Progenitor cell of endocrine pancreas (in vitro differentiated cells): ENCODE measurements around the gene SP3. TPM values are rescaled to one million over a fixed set of nuclear protein-coding genes. Genes with fewer than 3 reads are reported as not detected.

Experiments used
- DNase-seq: peaks from one replicate; pipeline ENCODE4 v3.0.0; 2021; ENCODE audit warnings: low spot score; ENCODE audit not compliant: unreplicated experiment
- H3K27ac Mint-ChIP-seq: 2 replicates; pipeline ENCODE4 v1.8.0; 2021; ENCODE audit warnings: mild to moderate bottlenecking, moderate library complexity, mixed read lengths
- H3K27me3 Mint-ChIP-seq: 2 replicates; pipeline ENCODE4 v1.8.0; 2021; ENCODE audit warnings: mixed read lengths
- H3K36me3 Mint-ChIP-seq: 2 replicates; pipeline ENCODE4 v1.8.0; 2022; ENCODE audit warnings: mixed read lengths; ENCODE audit not compliant: insufficient read depth
- H3K4me1 Mint-ChIP-seq: 2 replicates; pipeline ENCODE4 v1.8.0; 2021; ENCODE audit warnings: low read depth, mixed read lengths
- H3K4me3 Mint-ChIP-seq: 2 replicates; pipeline ENCODE4 v1.8.0; 2021; ENCODE audit warnings: low read depth, mild to moderate bottlenecking, moderate library complexity, mixed read lengths
- H3K9me3 Mint-ChIP-seq: 2 replicates; pipeline ENCODE4 v1.8.0; 2021; ENCODE audit warnings: low read depth, mixed read lengths
- total RNA-seq: library from RNA; stranded (reverse); gene quantifications from 2 replicates; pipeline ENCODE4 v1.2.1, GENCODE V29; 2021
- TF ChIP-seq, protein P1 (sequence below): fragments of 200-600 bp; sonication (generic); IDR thresholded peaks from one replicate; pipeline ENCODE4 v1.5.0; 2021; ENCODE audit warnings: antibody characterized with exemption, mild to moderate bottlenecking; ENCODE audit not compliant: unreplicated experiment

Gene SP3
- total RNA-seq, 1 donor from 2014 or later, result 96.9 TPM

DNA sequence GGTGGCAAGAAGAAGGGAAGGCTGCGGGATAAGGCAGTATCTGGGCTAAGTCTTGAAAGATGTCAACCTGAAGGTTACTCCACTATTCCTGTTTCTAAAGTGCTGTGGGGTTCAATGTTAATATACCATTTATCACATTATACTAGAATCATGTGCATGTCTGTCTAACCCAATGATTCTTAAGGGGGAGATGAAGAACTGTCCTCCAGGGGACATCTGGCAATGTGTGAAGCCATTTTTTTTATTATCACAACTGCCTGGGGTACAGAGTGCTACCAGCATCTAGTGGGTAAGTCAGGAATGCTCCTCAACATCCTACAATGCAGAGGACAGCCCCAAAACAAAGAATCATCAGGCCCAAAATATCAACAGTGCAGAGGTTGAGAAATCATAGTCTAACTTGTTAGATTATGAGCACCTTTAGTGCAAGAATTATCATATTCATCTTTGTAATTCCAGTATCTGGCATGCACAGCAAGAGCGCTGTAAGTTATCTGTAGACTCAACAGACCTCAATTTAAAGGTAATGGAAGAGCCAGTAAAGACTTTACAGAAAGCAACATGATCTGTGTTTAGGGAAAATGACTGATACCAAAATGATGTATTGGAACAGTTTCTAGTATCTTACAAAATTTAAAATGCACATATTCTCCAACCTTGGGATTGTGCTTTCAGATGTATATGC lies 26.3 kb downstream of the SP3 start:
- peaks cover 6% of the 10 kb centered on the region for H3K36me3 Mint-ChIP-seq
- no peaks in the 10 kb centered on the region for H3K9me3 Mint-ChIP-seq
- H3K27ac Mint-ChIP-seq, result no peak overlapping the region
- TF ChIP-seq, protein P1, sequence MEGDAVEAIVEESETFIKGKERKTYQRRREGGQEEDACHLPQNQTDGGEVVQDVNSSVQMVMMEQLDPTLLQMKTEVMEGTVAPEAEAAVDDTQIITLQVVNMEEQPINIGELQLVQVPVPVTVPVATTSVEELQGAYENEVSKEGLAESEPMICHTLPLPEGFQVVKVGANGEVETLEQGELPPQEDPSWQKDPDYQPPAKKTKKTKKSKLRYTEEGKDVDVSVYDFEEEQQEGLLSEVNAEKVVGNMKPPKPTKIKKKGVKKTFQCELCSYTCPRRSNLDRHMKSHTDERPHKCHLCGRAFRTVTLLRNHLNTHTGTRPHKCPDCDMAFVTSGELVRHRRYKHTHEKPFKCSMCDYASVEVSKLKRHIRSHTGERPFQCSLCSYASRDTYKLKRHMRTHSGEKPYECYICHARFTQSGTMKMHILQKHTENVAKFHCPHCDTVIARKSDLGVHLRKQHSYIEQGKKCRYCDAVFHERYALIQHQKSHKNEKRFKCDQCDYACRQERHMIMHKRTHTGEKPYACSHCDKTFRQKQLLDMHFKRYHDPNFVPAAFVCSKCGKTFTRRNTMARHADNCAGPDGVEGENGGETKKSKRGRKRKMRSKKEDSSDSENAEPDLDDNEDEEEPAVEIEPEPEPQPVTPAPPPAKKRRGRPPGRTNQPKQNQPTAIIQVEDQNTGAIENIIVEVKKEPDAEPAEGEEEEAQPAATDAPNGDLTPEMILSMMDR, result no peak
- peaks cover 16% of the 10 kb centered on the region for H3K4me1 Mint-ChIP-seq
- no peak overlapping the region for H3K4me3 Mint-ChIP-seq
- no peak for DNase-seq
- H3K27me3 Mint-ChIP-seq, result no peaks in the 10 kb centered on the region

DNA sequence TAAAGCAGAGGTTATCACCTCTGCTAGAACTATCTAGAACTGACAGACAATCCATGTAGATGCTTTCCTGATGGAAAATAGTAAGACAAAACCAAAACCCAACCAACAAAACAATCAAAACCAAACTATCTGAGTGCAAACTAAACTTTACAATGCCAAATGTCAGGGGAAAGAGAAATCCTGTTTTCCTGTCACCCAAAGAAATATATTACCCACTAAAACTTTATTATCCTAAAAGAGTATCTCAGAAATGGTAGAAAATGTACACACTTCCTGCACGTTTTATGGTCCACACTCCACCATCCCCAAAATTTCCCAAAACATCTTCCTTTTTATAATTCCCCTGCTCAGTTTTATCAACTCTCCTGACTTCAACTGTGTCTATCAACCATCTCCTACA lies 29.9 kb downstream of the SP3 start:
- Mint-ChIP-seq H3K27ac (no peak overlapping the region), H3K4me1 (peaks cover 8% of the 10 kb centered on the region), H3K27me3 (no peaks in the 10 kb centered on the region), H3K4me3 (no peak overlapping the region), H3K9me3 (no peaks in the 10 kb centered on the region), H3K36me3 (peaks cover 8% of the 10 kb centered on the region)
- DNase-seq, result no peak
- TF ChIP-seq, protein P1, result no peak

DNA sequence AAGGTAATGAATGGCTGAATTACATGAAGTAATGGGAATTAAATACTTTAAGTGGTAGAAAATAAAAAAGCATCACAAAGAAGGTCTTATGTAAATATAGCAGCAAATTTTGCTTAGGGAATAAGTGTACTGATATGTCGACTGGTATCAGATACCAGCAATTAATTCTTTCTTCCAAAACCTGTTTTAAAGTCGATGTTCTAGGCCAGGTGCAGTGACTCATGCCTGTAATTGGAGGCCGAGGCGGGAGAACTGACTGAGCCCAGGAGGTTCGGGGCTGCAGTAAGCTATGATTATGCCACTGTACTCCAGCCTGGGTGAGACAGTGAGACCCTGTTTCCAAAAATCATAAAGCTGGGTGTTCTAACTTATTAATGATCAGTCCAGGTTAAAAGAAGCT lies 30.3 kb downstream of the SP3 start:
- no peak for DNase-seq
- H3K27ac Mint-ChIP-seq, result no peak overlapping the region
- peaks cover 7% of the 10 kb centered on the region for H3K4me1 Mint-ChIP-seq
- TF ChIP-seq, protein P1, result no peak
- no peak overlapping the region for H3K4me3 Mint-ChIP-seq
- no peaks in the 10 kb centered on the region for H3K9me3 Mint-ChIP-seq
- peaks cover 8% of the 10 kb centered on the region for H3K36me3 Mint-ChIP-seq
- H3K27me3 Mint-ChIP-seq, result no peaks in the 10 kb centered on the region

DNA sequence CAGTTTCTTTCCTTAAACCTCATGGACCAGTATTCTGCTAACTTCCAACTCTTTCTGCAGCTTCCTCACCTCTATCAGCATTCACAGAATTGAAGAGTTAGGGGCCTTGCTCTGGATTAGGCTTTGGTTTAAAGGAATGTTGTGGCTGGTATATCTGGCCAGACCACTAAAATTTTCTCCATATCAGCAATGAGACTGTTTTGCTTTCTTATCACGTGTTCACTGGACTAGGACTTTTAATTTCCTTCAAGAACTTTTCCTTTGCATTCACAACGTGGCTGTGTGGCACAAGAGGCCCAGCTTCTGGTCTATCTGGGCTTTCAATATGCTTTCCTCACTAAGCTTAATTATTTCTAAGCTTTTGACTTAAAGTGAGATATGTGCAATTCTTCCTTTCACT lies 33.4 kb downstream of the SP3 start:
- H3K36me3 Mint-ChIP-seq, result peaks cover 17% of the 10 kb centered on the region
- TF ChIP-seq, protein P1, result no peak
- no peak overlapping the region for H3K27ac Mint-ChIP-seq
- no peaks in the 10 kb centered on the region for H3K27me3 Mint-ChIP-seq
- peaks cover 3% of the 10 kb centered on the region for H3K9me3 Mint-ChIP-seq
- no peak overlapping the region for H3K4me3 Mint-ChIP-seq
- no peak for DNase-seq
- H3K4me1 Mint-ChIP-seq, result peaks cover 3% of the 10 kb centered on the region

DNA sequence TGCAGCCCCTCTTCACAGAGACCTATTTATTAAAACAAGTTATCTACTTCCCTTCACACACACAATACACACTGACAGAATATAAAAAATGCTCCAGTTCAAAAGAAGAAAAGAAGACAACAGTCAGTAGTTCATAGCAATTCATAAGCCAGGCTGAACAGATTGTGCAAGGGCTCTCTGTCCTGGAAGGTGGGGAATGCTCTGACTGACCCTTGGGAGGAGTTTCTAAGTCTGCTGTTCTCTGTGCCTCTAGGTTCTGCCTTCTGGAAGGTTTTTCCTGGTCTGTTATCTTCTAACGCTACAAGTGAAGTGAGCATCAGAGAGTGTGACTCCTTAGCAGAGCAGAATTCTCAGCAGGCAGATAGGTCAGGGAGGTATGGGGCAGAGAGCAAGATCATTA lies 35.7 kb downstream of the SP3 start:
- Mint-ChIP-seq H3K4me3 (no peak overlapping the region), H3K27ac (peak overlapping the region; percentile 9), H3K9me3 (peaks cover 3% of the 10 kb centered on the region), H3K4me1 (peaks cover 7% of the 10 kb centered on the region), H3K36me3 (peaks cover 17% of the 10 kb centered on the region), H3K27me3 (no peaks in the 10 kb centered on the region)
- TF ChIP-seq, protein P1, result no peak
- no peak for DNase-seq
